ENCODE measurements around the gene NLRP10.

NLRP10 gene

GRCh38 chr11:7918141-7918540 lies 47.1 kb downstream of the NLRP10 start:
- no peaks in the 10 kb centered on the region for H3K9me3 ChIP-seq
- no peaks in the 10 kb centered on the region for H3K4me1 ChIP-seq (ENCODE audit: control insufficient read depth in 1 of 2, insufficient read depth in 1 of 2, low read depth in 1 of 2, low read length in 1 of 2)
- H3K27ac ChIP-seq, result no peak overlapping the region
- H3K27me3 ChIP-seq, result no peaks in the 10 kb centered on the region
- no peak overlapping the region for H3K4me3 ChIP-seq (ENCODE audit: low read depth in 1 of 2, low read length in 1 of 2)
- no peaks in the 10 kb centered on the region for H3K36me3 ChIP-seq
- TF ChIP-seq CTCF (IDR thresholded peaks at IDR 0.05), result no peak
